ENCODE measurements around the gene PDE11A.

PDE11A gene

GRCh38 chr2:177682836-177683660 is 389.5 kb downstream of the PDE11A start:
- no peak overlapping the region for H3K27ac Mint-ChIP-seq
- H3K27me3 Mint-ChIP-seq, result no peaks in the 10 kb centered on the region

GRCh38 chr2:177682006-177682405 is 390.6 kb downstream of the PDE11A start:
- no peaks in the 10 kb centered on the region for H3K36me3 Mint-ChIP-seq (ENCODE audit: low read depth)
- no peak overlapping the region for H3K4me3 Mint-ChIP-seq
- H3K27ac Mint-ChIP-seq, result no peak overlapping the region
- no peaks in the 10 kb centered on the region for H3K4me1 Mint-ChIP-seq (ENCODE audit: low read depth)
- peaks cover 4% of the 10 kb centered on the region for H3K27me3 Mint-ChIP-seq
- H3K9me3 Mint-ChIP-seq, result no peaks in the 10 kb centered on the region

More at GRCh38 chr2:177682836-177683660, 389.5 kb downstream of the PDE11A start:
- H3K4me3 Mint-ChIP-seq, result no peak overlapping the region
- H3K4me1 Mint-ChIP-seq (ENCODE audit: low read depth), result no peaks in the 10 kb centered on the region
- no peaks in the 10 kb centered on the region for H3K36me3 Mint-ChIP-seq (ENCODE audit: low read depth)
- no peaks in the 10 kb centered on the region for H3K9me3 Mint-ChIP-seq

GRCh38 chr2:177680866-177681712 is 391.5 kb downstream of the PDE11A start:
- no peak overlapping the region for H3K4me3 Mint-ChIP-seq
- peaks cover 4% of the 10 kb centered on the region for H3K27me3 Mint-ChIP-seq
- H3K36me3 Mint-ChIP-seq (ENCODE audit: low read depth), result no peaks in the 10 kb centered on the region
- no peak overlapping the region for H3K27ac Mint-ChIP-seq
- H3K4me1 Mint-ChIP-seq (ENCODE audit: low read depth), result no peaks in the 10 kb centered on the region
- no peaks in the 10 kb centered on the region for H3K9me3 Mint-ChIP-seq

GRCh38 chr2:177679611-177680605 is 392.7 kb downstream of the PDE11A start:
- H3K9me3 Mint-ChIP-seq, result no peaks in the 10 kb centered on the region
- H3K27me3 Mint-ChIP-seq, result peaks cover 4% of the 10 kb centered on the region
- H3K4me1 Mint-ChIP-seq (ENCODE audit: low read depth), result no peaks in the 10 kb centered on the region

GRCh38 chr2:177678939-177679338 is 393.6 kb downstream of the PDE11A start:
- no peak overlapping the region for H3K4me3 Mint-ChIP-seq
- H3K36me3 Mint-ChIP-seq (ENCODE audit: low read depth), result no peaks in the 10 kb centered on the region
- H3K27ac Mint-ChIP-seq, result no peak overlapping the region
- peaks cover 4% of the 10 kb centered on the region for H3K27me3 Mint-ChIP-seq
- no peaks in the 10 kb centered on the region for H3K9me3 Mint-ChIP-seq
- H3K4me1 Mint-ChIP-seq (ENCODE audit: low read depth), result no peaks in the 10 kb centered on the region

More at GRCh38 chr2:177679611-177680605, 392.7 kb downstream of the PDE11A start:
- Mint-ChIP-seq H3K27ac (no peak overlapping the region), H3K4me3 (no peak overlapping the region), H3K36me3 (ENCODE audit: low read depth) (no peaks in the 10 kb centered on the region)

GRCh38 chr2:177676636-177677035 is 395.9 kb downstream of the PDE11A start:
- Mint-ChIP-seq H3K4me3 (no peak overlapping the region), H3K4me1 (ENCODE audit: low read depth) (no peaks in the 10 kb centered on the region), H3K36me3 (ENCODE audit: low read depth) (no peaks in the 10 kb centered on the region), H3K27me3 (peaks cover 8% of the 10 kb centered on the region), H3K9me3 (no peaks in the 10 kb centered on the region), H3K27ac (no peak overlapping the region)

- Mint-ChIP-seq H3K27ac (no peak overlapping the region), H3K27me3 (peaks cover 8% of the 10 kb centered on the region), H3K4me3 (no peak overlapping the region), H3K4me1 (ENCODE audit: low read depth) (peaks cover 2% of the 10 kb centered on the region), H3K9me3 (no peaks in the 10 kb centered on the region), H3K36me3 (ENCODE audit: low read depth) (no peaks in the 10 kb centered on the region)
These were observed 396.8 kb downstream of the PDE11A start for GRCh38 chr2:177675825-177676224.

GRCh38 chr2:177675350-177675821 is 397.2 kb downstream of the PDE11A start:
- Mint-ChIP-seq H3K4me3 (no peak overlapping the region), H3K9me3 (no peaks in the 10 kb centered on the region), H3K27me3 (peaks cover 8% of the 10 kb centered on the region), H3K36me3 (ENCODE audit: low read depth) (no peaks in the 10 kb centered on the region), H3K4me1 (ENCODE audit: low read depth) (peaks cover 6% of the 10 kb centered on the region), H3K27ac (no peak overlapping the region)

- Mint-ChIP-seq H3K36me3 (ENCODE audit: low read depth) (no peaks in the 10 kb centered on the region), H3K27ac (no peak overlapping the region), H3K9me3 (no peaks in the 10 kb centered on the region)
These were observed 398.7 kb downstream of the PDE11A start for GRCh38 chr2:177673602-177674595.

GRCh38 chr2:177671662-177672061 is 400.9 kb downstream of the PDE11A start:
- H3K27me3 Mint-ChIP-seq, result peaks cover 4% of the 10 kb centered on the region
- no peaks in the 10 kb centered on the region for H3K36me3 Mint-ChIP-seq (ENCODE audit: low read depth)
- no peak overlapping the region for H3K4me3 Mint-ChIP-seq
- no peak overlapping the region for H3K27ac Mint-ChIP-seq
- no peaks in the 10 kb centered on the region for H3K9me3 Mint-ChIP-seq
- H3K4me1 Mint-ChIP-seq (ENCODE audit: low read depth), result peaks cover 6% of the 10 kb centered on the region

More at GRCh38 chr2:177673602-177674595, 398.7 kb downstream of the PDE11A start:
- Mint-ChIP-seq H3K4me3 (no peak overlapping the region), H3K27me3 (peaks cover 8% of the 10 kb centered on the region), H3K4me1 (ENCODE audit: low read depth) (peaks cover 6% of the 10 kb centered on the region)

GRCh38 chr2:177670791-177671535 is 401.6 kb downstream of the PDE11A start:
- no peaks in the 10 kb centered on the region for H3K36me3 Mint-ChIP-seq (ENCODE audit: low read depth)
- H3K9me3 Mint-ChIP-seq, result no peaks in the 10 kb centered on the region
- no peak overlapping the region for H3K27ac Mint-ChIP-seq
- peaks cover 6% of the 10 kb centered on the region for H3K4me1 Mint-ChIP-seq (ENCODE audit: low read depth)
- H3K4me3 Mint-ChIP-seq, result no peak overlapping the region
- peaks cover 4% of the 10 kb centered on the region for H3K27me3 Mint-ChIP-seq

GRCh38 chr2:177669625-177670330 is 402.8 kb downstream of the PDE11A start:
- Mint-ChIP-seq H3K4me3 (no peak overlapping the region), H3K27ac (no peak overlapping the region), H3K4me1 (ENCODE audit: low read depth) (peaks cover 6% of the 10 kb centered on the region), H3K9me3 (no peaks in the 10 kb centered on the region), H3K27me3 (peaks cover 4% of the 10 kb centered on the region), H3K36me3 (ENCODE audit: low read depth) (no peaks in the 10 kb centered on the region)

Measured in stimulated activated naive CD8-positive, alpha-beta T cell treated with anti-CD3 and anti-CD28 coated beads, Interleukin-15, Interleukin-2, amounts not matched to agents 100 ng/mL and 50 ng/mL, for 24 hours (primary cell).